GM18909 (cell line): ENCODE data around the gene ITPRIPL2.

ENCODE experiments used
- ATAC-seq: cut with Tn5 transposase; IDR thresholded peaks from one replicate; pipeline ENCODE4 v1.9.1; 2021; ENCODE audit warnings: mild to moderate bottlenecking; ENCODE audit not compliant: unreplicated experiment, poor library complexity

ITPRIPL2 gene

DNA sequence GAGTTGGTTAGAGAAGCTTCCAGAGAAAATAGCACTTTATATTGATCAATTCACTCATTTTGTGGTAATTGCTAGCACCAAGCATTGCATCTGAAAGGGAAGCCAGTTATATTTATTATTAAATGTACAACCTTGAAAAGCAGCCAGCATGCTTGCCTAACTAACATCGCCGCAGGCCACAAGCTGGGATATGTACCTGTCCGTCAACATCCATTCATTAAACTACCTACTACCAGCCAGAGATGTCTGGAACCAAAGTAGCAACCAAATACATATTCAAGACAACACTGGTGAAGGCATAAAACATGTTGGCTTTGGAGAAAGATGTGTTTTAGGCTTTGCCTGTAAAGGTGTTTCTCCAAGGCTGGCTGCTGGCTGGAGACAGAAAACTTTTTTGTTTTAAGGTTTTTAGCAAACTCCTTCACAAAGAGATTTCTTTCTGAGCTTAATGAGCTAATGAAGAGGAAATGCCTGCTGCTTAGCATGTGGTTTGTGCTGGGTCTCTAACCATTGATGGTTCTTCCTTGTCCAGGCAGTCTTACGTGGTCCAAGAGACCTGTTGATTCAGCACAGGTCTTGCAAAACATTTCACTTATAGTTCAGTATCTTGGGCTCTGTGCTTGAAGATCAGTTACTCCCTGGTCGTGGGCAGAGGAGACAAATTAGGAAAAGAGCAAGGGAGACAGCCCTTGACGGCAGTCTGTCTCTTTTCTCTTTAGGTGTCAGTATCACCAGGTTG lies 3.1 kb downstream of the ITPRIPL2 start:
- no peak for ATAC-seq

DNA sequence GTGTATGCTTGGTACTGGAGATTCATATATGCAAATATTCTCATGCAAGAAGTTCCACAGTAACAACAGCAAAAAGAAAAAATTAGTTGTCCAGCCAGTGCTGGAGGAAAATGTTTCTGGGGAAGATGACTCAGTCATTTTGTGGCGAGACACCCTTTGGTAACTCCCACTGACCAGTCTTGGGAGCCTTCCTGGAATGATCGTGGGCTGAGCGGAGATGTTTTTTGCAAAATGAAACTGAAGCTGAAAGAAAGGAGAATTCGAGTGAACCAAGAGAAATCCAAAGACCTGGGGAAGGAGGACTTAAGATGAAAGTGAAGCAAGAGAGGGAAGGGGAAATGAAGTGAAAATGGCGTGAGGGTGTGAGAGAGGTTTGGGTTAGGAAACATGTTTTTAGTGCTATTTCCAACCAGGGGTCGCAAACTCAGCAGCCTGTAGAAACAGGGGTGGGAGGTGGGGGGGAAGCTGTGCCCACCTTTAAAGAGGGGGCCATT lies 5.2 kb downstream of the ITPRIPL2 start:
- ATAC-seq = no peak

DNA sequence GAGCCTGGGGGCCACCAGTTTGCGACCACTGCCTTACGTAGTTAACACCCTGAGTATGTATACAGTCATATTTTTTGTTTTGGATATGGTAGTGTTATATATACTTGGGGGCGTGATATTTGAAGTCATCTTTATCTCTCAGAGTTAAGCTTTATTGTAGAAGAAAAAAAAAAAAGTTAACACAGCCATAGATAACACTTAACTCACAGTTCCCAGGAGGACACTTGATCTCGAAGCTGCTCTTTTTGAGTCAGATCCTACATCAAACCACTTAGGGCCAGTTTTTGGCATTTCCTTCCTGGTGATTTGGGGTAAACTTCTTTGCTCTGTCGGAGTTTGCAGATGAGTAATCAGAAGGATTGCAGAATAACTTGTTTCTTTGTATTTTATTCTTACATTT lies 5.8 kb downstream of the ITPRIPL2 start:
- no peak for ATAC-seq

DNA sequence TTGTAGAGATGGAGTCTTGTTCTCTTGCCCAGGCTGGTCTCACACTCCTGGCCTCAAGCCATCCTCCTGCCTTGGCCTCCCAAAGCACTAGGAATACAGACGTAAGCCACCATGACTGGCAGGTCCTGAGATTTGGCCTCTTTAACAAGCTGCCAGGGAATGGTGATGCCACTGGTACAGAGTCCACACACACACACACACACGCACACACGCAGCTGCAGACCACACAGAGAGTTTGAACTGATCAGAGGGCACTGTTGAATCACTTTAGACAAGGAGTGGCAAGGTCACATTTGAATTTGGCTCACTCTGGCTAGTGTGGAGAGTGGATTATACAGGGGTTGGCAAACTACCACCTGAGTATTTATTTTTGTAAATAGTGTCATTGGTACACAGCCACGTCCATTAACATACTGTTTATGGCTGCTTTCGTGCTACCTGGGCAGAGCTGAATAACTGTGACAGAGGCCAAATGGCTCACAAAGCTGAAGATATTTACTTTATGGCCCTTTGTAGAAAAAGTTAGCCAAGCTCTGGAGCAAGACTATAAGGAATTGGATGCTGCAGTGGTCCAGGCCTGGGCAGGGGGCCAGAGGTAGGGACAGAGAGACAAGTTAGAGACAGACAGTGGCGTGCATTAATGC lies 9.9 kb downstream of the ITPRIPL2 start:
- ATAC-seq = no peak

- no peak for ATAC-seq
Measured at GRCh38 chr16:19126300-19126699, 12.5 kb downstream of the ITPRIPL2 start.

GRCh38 chr16:19127205-19127604 lies 13.4 kb downstream of the ITPRIPL2 start:
- ATAC-seq = peak; percentile 24

- peak; percentile 59 for ATAC-seq
Measured at GRCh38 chr16:19127674-19128131, 13.9 kb downstream of the ITPRIPL2 start.

DNA sequence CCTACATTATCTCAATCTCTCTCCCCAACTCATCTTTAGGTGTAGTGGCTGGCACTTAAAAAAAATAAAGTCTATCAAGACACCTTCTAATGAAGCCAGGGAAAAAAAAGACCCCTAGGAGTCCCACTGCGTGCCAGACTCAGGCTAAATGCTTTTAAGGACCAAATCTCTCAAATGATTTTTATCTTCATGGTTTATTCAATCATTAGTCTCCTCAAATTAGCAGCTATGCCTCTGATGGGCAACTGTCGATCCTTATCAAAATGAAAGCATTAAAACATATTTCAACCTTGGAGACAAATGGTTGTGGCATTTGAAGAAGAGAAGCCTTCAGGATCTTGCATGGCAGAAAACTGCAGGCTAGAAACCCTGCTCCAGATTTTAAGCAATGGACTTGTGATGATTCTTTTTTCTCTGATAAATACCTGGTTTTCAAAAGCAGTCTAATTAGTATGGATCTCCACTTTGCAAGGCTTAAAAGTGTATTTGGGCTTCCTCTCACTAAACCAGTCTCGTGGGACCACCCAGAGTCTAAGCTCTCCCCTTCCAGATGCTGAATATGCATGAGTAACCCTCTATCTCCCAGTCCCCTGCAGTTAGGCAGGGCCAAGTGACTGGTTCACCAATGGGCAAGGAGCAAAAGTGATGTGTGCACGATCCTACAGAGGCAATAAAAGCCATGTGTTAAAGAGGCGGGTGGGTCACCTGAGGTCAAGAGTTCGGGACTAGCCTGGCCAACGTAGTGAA lies 14.9 kb downstream of the ITPRIPL2 start:
- no peak for ATAC-seq

DNA sequence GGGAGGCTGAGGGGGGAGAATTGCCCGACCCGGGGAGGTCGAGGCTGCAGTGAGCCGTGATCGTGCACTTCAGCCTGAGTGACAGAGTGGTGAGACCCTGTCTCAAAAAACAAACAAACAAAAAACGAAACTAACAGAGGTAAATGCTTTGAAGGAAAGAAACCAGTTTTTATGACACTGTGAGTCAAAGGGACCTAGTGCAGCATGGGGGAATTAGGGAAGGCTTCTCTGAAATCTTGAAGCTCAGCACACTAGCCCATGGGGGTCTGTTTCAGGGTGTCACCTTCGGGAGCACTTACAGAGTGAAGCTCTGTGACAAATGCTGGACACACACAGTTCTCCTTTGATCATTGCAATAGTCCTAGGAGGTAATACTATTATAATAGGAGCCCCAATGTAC lies 16.6 kb downstream of the ITPRIPL2 start:
- ATAC-seq = no peak

GRCh38 chr16:19130852-19131824 lies 17.4 kb downstream of the ITPRIPL2 start:
- ATAC-seq = no peak

GRCh38 chr16:19131825-19132218 lies 18.1 kb downstream of the ITPRIPL2 start:
- no peak for ATAC-seq

DNA sequence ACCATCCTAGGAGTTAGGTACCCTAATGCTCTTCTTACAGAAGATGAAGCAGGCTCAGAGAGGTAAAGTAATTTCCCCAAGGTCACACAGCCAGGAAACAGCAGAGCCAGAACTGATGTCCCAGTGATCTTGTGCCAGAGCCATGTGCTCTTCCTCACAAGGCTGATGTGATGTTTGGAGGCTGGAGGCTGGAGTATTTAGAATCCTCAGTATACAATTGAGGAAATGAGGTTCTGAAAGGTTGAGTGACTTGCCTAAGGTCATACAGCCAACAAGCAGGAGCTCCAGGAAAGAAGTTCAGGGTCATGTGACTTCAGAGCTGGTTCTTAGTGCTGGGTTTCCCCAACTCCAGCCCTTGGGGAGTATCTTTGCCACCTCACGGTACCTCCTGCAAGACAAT lies 18.5 kb downstream of the ITPRIPL2 start:
- ATAC-seq = no peak

DNA sequence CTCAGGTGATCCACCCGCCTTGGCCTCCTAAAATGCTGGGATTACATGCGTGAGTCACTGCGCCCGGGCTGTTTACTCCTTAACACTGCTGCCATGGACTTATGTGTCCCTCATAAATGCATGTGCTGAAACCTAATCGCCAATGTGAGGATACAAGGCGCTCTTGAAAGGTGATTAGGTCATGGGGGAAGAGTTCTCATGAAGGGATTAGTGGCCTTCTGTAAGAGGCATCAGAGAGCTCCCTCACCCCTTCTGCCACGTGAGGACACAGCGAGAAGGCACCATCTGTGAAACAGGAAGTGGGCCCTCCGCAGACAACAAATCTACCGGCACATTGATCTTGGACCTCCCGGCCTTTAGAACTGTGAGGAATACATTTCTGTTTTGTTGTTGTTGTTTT lies 19.1 kb downstream of the ITPRIPL2 start:
- ATAC-seq = no peak

- ATAC-seq = no peak
Measured at GRCh38 chr16:19133600-19133999, 19.8 kb downstream of the ITPRIPL2 start.

DNA sequence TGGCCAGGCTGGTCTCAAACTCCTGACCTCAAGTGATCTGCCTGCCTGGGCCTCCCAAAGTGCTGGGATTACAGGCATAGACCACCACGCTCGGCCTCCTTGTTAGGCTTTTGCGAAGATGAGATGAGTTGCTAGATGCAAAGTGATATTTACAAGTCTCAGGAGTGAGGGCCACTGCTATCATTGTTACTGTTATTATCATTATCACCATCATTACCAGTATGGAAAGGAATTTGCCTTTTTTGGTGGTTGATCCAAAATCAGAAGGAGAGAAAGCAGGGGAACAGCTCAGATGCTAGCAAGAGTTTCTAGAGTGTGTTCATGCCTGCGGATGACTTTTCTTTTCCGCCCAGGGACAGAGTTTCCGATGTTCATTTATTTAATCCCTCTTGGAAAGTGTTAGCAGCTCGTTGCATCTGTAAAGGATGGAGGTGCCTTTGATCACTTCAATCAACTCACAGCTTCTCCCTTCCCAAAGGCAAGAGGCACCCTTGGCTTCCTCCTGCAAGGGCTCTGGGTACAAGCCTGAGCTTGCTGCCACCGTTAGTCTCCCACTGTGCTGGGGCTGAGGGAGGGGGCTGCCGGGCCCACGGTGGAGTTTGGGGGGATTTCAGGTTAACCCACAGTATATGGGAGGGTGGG lies 21.6 kb downstream of the ITPRIPL2 start:
- no peak for ATAC-seq

DNA sequence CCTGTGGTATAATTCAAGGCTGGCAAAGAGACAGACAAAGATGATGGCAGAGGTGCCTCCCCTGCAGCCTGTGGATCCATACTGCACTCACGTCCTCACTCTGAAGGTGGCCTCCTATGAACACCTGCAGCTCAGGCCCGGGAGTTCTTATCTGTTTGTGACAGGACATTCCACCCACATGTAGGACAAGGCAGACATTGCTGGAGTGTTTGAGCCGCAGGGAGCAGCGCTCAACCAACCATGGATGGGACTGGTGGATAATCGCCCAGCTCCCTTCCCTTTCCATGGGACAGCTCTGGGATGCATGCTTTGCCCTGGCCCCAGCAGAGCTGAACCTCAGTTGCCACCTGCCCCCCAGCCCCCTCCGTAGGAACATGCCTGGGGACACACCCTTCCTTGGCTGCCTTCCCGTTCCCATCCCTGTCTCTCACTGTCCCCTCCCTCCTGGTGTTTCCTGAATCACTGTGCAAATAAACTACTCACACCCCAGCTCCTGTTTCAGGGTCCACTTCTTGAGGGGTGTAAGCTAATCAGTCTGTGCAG lies 22.2 kb downstream of the ITPRIPL2 start:
- ATAC-seq = no peak

DNA sequence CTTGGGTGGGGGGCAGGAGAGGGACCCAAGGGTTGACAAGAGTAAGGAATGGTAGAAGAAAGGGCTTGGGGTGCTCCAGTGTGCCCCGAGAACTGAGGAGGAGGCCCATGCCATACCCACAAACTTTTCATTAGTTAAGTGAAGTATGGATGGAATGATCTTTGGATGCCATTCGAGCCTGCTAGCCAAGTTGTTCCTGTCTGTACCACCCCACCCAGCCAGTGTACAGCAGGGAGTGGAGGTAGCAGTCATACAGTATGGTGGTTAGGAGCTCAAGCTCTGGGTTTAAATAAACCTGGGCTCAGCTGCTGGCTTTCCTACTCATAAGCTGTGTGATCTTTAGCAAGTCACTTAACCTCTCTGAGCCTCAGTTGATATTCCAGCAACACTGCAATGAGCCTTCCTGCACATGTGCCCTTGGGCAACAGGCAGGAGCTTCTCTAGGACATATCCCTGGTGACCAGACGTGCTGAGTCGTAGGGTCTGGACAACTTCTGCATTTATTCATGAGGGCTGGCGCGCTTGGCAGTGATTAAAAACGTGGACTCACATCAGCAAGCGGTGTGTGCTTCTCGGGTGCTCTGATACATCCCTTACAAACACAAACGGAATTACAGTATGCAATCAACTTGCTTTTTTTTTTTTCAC lies 22.9 kb downstream of the ITPRIPL2 start:
- no peak for ATAC-seq

DNA sequence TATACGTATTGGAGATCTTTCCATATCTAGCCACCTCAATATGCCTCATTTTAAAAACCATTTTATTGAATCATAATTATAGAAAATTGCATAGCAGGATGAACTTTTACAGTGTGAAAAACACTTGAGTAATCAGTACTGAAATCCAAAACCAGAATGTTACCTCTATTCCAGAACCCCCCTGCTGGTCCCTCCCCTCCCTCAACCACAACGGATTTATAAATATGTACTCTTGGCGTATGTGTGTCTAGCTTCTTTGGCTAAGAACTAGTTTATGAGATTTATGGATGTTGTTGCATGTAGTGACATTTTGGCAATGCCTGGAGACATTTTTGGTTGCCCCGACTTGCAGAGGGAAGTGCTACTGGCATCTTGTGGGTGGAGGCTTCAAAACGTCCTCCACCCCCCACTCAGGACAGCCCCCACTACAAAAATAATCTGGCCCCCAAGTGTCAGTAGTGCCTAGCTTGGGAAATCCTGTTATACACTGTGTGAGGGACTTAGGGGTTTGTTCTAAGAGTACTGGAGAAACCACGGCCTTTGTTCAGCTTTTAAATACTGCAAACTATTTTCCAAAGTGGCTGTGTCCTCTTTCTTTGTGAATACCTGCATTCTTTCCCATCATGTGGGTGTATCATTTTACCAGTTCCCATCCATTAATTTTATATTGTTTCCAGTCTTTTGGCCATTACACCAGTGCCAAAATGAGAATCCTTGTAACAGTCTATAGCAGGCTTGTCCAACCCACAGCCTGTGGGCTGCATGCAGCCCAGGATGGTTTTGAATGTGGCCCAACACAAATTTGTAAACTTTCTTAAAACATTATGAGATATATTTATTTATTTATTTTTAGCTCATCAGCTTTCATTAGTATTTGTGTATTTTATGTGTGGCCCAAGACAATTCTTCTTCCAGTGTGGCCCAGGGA lies 23.7 kb downstream of the ITPRIPL2 start:
- ATAC-seq = no peak
